H1 (cell line): Measurements from ENCODE around the gene KLHL29. TPM values are rescaled to one million over a fixed set of nuclear protein-coding genes. Genes with fewer than 3 reads are reported as not detected.

Source experiments
- BRCA1 ChIP-seq: IDR thresholded peaks from 2 replicates; pipeline ENCODE4 v1.6.1; 2012; ENCODE audit warnings: low read depth, low read length, improper control_type of control experiment
- CTBP2 ChIP-seq: IDR thresholded peaks from 2 replicates; pipeline ENCODE4 v1.7.0; 2011; ENCODE audit warnings: borderline replicate concordance, mild to moderate bottlenecking, moderate library complexity, mixed read lengths, low read length; ENCODE audit not compliant: insufficient read depth, insufficient read length
- NANOG ChIP-seq: IDR thresholded peaks from 2 replicates; pipeline ENCODE4 v1.6.1; 2011; ENCODE audit warnings: low read length, low read depth, mild to moderate bottlenecking, inconsistent platforms; ENCODE audit not compliant: insufficient read depth, poor library complexity, severe bottlenecking
- POLR2AphosphoS5 ChIP-seq: IDR thresholded peaks from 2 replicates; pipeline ENCODE4 v1.6.1; 2011; ENCODE audit warnings: low read depth, low read length
- RBBP5 ChIP-seq: IDR thresholded peaks from 2 replicates; pipeline ENCODE4 v1.7.1; 2012; ENCODE audit warnings: low read depth, mild to moderate bottlenecking, inconsistent platforms, low read length, moderate library complexity, borderline replicate concordance
- SIN3A ChIP-seq, 2 experiments: IDR thresholded peaks in 1 of 2; conservative IDR thresholded peaks in 1 of 2; 2 replicates each; pipeline ENCODE4 v1.6.1; 2011 to 2012; ENCODE audit warnings: low read length in 2 of 2, improper control_type of control experiment in 1 of 2, low read depth in 1 of 2, mild to moderate bottlenecking in 1 of 2
- SIRT6 ChIP-seq: IDR thresholded peaks from one replicate; pipeline ENCODE4 v1.7.1; 2012; ENCODE audit warnings: low read length, inconsistent platforms
- SRF ChIP-seq: IDR thresholded peaks from 2 replicates; pipeline ENCODE4 v1.6.1; 2011; ENCODE audit warnings: mild to moderate bottlenecking, low read depth, low read length, moderate library complexity
- TAF7 ChIP-seq: optimal IDR thresholded peaks from 2 replicates; pipeline ENCODE3; 2011; ENCODE audit warnings: low read depth, mild to moderate bottlenecking, inconsistent platforms, low read length, moderate library complexity, borderline replicate concordance
- polyA plus RNA-seq, 7 experiments: library from polyadenylated mRNA; depleted of rRNA in 3 of 7; stranded (reverse) in 5 of 7; unstranded in 2 of 7; fragments of >200 nt in 5 of 7; fragments of 200-250 nt in 2 of 7; gene quantifications; 1 replicate in 5 of 7; 2 replicates in 1 of 7; 4 replicates in 1 of 7; pipeline versions ENCODE4 v1.2.1 to v1.2.3, GENCODE V29; 2011 to 2013; ENCODE audit warnings: missing spikeins in 2 of 7, mixed read lengths in 2 of 7
- total RNA-seq: library from RNA; stranded (reverse); fragmentation: NEBNext Ultra II Directional; extraction: Animal tissue kit (Norgen Biotek cat#: 25700); gene quantifications from 2 replicates; pipeline ENCODE4 v1.2.1, GENCODE V29; 2021
- TF ChIP-seq, protein P1 (sequence below): IDR thresholded peaks from 2 replicates; pipeline ENCODE4 v1.6.1; 2012; ENCODE audit warnings: inconsistent platforms

The KLHL29 gene
- total and polyA plus RNA-seq, 2 of the 8 experiments (the other 6 are each of a cell fraction or from before 2014, with no cell fraction given), result 1.1 to 4.7 TPM

DNA sequence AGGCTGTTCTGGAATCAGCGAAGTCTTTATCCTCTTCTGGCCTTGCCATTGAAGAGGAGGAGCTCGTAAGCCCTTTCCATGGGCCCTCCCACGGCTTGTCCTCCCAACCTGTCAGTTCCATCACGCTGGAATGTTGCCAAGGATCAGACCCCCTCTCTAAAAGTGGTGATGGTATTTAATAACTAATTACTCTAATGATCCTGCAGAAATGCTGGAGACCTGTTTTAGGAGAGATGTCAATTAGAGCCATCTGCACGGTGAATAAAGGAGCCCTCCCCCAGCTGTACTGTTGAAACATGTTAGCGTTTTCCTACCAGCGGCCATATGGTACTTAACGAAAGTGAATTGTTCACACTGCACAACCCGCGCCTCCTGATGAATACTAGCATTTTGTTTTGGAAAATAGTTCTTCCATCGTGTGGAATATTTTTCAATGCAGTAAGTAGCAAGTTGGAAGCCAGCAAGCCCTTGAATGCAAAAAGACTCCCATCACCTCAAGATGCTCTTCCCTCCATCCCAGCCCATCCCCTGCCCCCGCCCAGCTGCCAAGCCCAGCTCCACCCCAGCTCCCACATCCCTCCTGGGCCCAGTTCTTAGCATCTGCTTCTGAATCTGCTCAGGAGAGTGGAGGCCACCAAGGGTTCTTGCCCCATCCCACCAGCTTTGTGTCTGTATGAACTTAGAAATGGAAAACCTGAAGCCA lies 145.4 kb downstream of the KLHL29 start (continued):
- TF ChIP-seq TAF7 (no peak), SIN3A (conservative IDR thresholded peaks at IDR 0.05 in 1 of 2, IDR thresholded peaks at IDR 0.05 in 1 of 2; ENCODE audit: low read depth in 1 of 2, low read length in 2 of 2) (no peak), BRCA1 (no peak), POLR2AphosphoS5 (no peak), CTBP2 (no peak), SRF (no peak), SIRT6 (no peak), RBBP5 (no peak), NANOG (no peak)
- TF ChIP-seq, protein P1, sequence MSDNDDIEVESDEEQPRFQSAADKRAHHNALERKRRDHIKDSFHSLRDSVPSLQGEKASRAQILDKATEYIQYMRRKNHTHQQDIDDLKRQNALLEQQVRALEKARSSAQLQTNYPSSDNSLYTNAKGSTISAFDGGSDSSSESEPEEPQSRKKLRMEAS, result no peak
